SK-N-SH (cell line): Measurements from ENCODE around the gene DYNLRB1. TPM values are rescaled to one million over a fixed set of nuclear protein-coding genes. Genes with fewer than 3 reads are reported as not detected.
A peak's percentile ranks its signal among the peaks of the same experiment; 100 is the strongest.

Source experiments
- CTCF ChIA-PET: fragments of 300-600, 350-600 bp; formaldehyde crosslinking; extraction: SDS; loops from one replicate; lab custom pipeline; 2021; lab: Yijun Ruan, JAX
- POLR2A ChIA-PET: fragments of 350-600 bp; sonication (Branson Sonifier 250); formaldehyde crosslinking; extraction: SDS; loops from one replicate; lab custom pipeline; 2020; ENCODE audit warnings: antibody characterized with exemption, inconsistent platforms; lab: Yijun Ruan, JAX
- DNase-seq: peaks from one replicate; pipeline ENCODE4 v3.0.0; 2012
- H2AFZ ChIP-seq: fragments of 200-600 bp; sonication (generic); 2 replicates; pipeline ENCODE4 v1.8.1; 2016; ENCODE audit warnings: antibody characterized with exemption, mild to moderate bottlenecking, low read depth
- H3F3A ChIP-seq: fragments of 200-600 bp; sonication (generic); replicated peaks from 2 replicates; pipeline ENCODE3; 2016; ENCODE audit warnings: antibody characterized with exemption, mild to moderate bottlenecking; ENCODE audit not compliant: insufficient read depth
- H3K27ac ChIP-seq, 2 experiments: fragments of 200-500 bp in 1 of 2; fragments of 200-600 bp in 1 of 2; sonication (Bioruptor generic) in 1 of 2; sonication (generic), shearing (Covaris generic) in 1 of 2; 2 replicates each; pipeline versions ENCODE4 v1.5.1 to v1.6.1; 2014 to 2016; ENCODE audit warnings: low read depth in 2 of 2, inconsistent platforms in 1 of 2, low read length in 1 of 2, mild to moderate bottlenecking in 1 of 2, mixed read lengths in 1 of 2
- H3K27me3 ChIP-seq: fragments of 200-600 bp; sonication (generic), shearing (Covaris generic); 2 replicates; pipeline ENCODE4 v1.6.1; 2016; ENCODE audit warnings: mixed run types; ENCODE audit not compliant: insufficient read depth
- H3K36me3 ChIP-seq, 2 experiments: fragments of 200-500 bp in 1 of 2; fragments of 200-600 bp in 1 of 2; sonication (Bioruptor generic) in 1 of 2; sonication (generic) in 1 of 2; replicated peaks in 1 of 2; 2 replicates each; pipeline versions ENCODE3 to v1.5.1; 2014 to 2016; ENCODE audit warnings: low read length in 1 of 2, mild to moderate bottlenecking in 1 of 2; ENCODE audit not compliant: insufficient read depth in 2 of 2, control insufficient read depth in 1 of 2
- H3K4me1 ChIP-seq, 2 experiments: fragments of 200-500 bp in 1 of 2; fragments of 200-600 bp in 1 of 2; sonication (Bioruptor generic) in 1 of 2; sonication (generic), shearing (Covaris generic) in 1 of 2; 2 replicates each; pipeline versions ENCODE4 v1.5.1 to v1.6.1; 2014 to 2016; ENCODE audit warnings: low read depth in 1 of 2, low read length in 1 of 2, mixed run types in 1 of 2; ENCODE audit not compliant: insufficient read depth in 2 of 2, control insufficient read depth in 1 of 2
- H3K4me2 ChIP-seq: fragments of 200-600 bp; sonication (generic), shearing (Covaris generic); 2 replicates; pipeline ENCODE4 v1.6.1; 2017; ENCODE audit warnings: mixed run types
- H3K4me3 ChIP-seq, 2 experiments: fragments of 200-500 bp in 1 of 2; fragments of 200-600 bp in 1 of 2; sonication (Bioruptor generic) in 1 of 2; sonication (generic), shearing (Covaris generic) in 1 of 2; 2 replicates each; pipeline versions ENCODE4 v1.5.1 to v1.8.1; 2014 to 2016; ENCODE audit warnings: low read depth in 2 of 2, inconsistent platforms in 1 of 2, low read length in 1 of 2, mild to moderate bottlenecking in 1 of 2, mixed read lengths in 1 of 2, moderate library complexity in 1 of 2
- H3K79me2 ChIP-seq: fragments of 200-600 bp; sonication (generic); 2 replicates; pipeline ENCODE4 v1.8.1; 2017; ENCODE audit warnings: mild to moderate bottlenecking; ENCODE audit not compliant: insufficient read depth
- H3K9ac ChIP-seq: fragments of 200-600 bp; sonication (generic); 2 replicates; pipeline ENCODE4 v1.6.1; 2017; ENCODE audit warnings: mixed run types
- H3K9me2 ChIP-seq: fragments of 200-600 bp; sonication (generic); 2 replicates; pipeline ENCODE4 v1.6.1; 2017; ENCODE audit warnings: mixed run types
- H3K9me3 ChIP-seq: fragments of 200-600 bp; sonication (generic); 2 replicates; pipeline ENCODE4 v1.6.1; 2017; ENCODE audit warnings: mixed run types, mild to moderate bottlenecking, moderate library complexity
- H4K20me1 ChIP-seq: fragments of 200-600 bp; sonication (generic); 2 replicates; pipeline ENCODE4 v1.6.1; 2017; ENCODE audit warnings: mild to moderate bottlenecking, mixed run types; ENCODE audit not compliant: insufficient read depth
- ELF1 ChIP-seq: IDR thresholded peaks from 2 replicates; pipeline ENCODE4 v1.4.0; 2012
- EP300 ChIP-seq, 2 experiments: IDR thresholded peaks; 2 replicates each; pipeline versions ENCODE4 v1.4.0 to v1.6.1; 2012; ENCODE audit warnings: borderline replicate concordance in 1 of 2, low read depth in 1 of 2, low read length in 1 of 2
- FOSL2 ChIP-seq: IDR thresholded peaks from 2 replicates; pipeline ENCODE4 v1.4.0; 2012; ENCODE audit warnings: low read depth, mild to moderate bottlenecking, moderate library complexity, borderline replicate concordance
- FOXM1 ChIP-seq: IDR thresholded peaks from 2 replicates; pipeline ENCODE4 v1.4.0; 2012; ENCODE audit warnings: low read depth, mild to moderate bottlenecking
- JUND ChIP-seq: IDR thresholded peaks from 2 replicates; pipeline ENCODE4 v1.4.0; 2012
- MXI1 ChIP-seq: IDR thresholded peaks from 2 replicates; pipeline ENCODE4 v1.6.1; 2012; ENCODE audit warnings: mild to moderate bottlenecking, low read depth, low read length, improper control_type of control experiment
- NFIC ChIP-seq: IDR thresholded peaks from 2 replicates; pipeline ENCODE4 v1.4.0; 2012; ENCODE audit warnings: borderline replicate concordance
- NRF1 ChIP-seq: IDR thresholded peaks from 2 replicates; pipeline ENCODE4 v1.6.1; 2012; ENCODE audit warnings: low read depth, mild to moderate bottlenecking, low read length
- USF1 ChIP-seq: IDR thresholded peaks from 2 replicates; pipeline ENCODE4 v1.4.0; 2012; ENCODE audit warnings: low read depth, borderline replicate concordance
- WGBS: methylation state at CpG from one replicate; pipeline ENCODE4 v1.1.6; 2017; ENCODE audit warnings: low lambda C conversion rate; 5-methylcytosine and 5-hydroxymethylcytosine counted together
- polyA plus RNA-seq, 3 experiments: library from polyadenylated mRNA; depleted of rRNA; stranded (reverse); fragments of >200 nt; gene quantifications; 2 replicates each; pipeline ENCODE4 v1.2.3, GENCODE V29; 2012

The DYNLRB1 gene
- polyA plus RNA-seq, 1 of the 3 experiments (the other 2 are of a cell fraction) = 402 TPM

GRCh38 chr20:34516247-34517113, at the start of gene DYNLRB1 (continued):
- TF ChIP-seq EP300 (IDR thresholded peaks at IDR 0.05; ENCODE audit: borderline replicate concordance in 1 of 2, low read depth in 1 of 2, low read length in 1 of 2) = no peak
- TF ChIP-seq NFIC = peak; percentile 14; the same call in 1 of the 2 replicates
- no peak for TF ChIP-seq USF1

- ChIA-PET POLR2A (interaction anchor here (0.6 kb wide), 2 partner anchors 10 to 274 kb away, joined by 3 read pairs; no protein-coding TSS in a partner anchor), CTCF (interaction anchor here (1.1 to 8.6 kb wide), 3 partner anchors 9 to 156 kb away, joined by 3 to 101 read pairs (median 4); no protein-coding TSS in a partner anchor)
- TF ChIP-seq JUND (no peak), ELF1 (no peak), MXI1 (no peak), NRF1 (no peak)
- Histone ChIP-seq H3K27ac (no peak overlapping the region), H3K9me2 (no peaks in the 10 kb centered on the region), H4K20me1 (peaks cover 4% of the 10 kb centered on the region; the same call in 1 of the 2 replicates), H3K4me1 (peaks cover 0 to 7% of the 10 kb centered on the region in 2 experiments; a peak in 2 of 4 replicates), H3K36me3 (peaks cover 22 to 71% of the 10 kb centered on the region in 2 experiments), H3K4me2 (no peak overlapping the region), H3K9ac (no peak overlapping the region), H3F3A (peaks cover 31% of the 10 kb centered on the region), H2AFZ (no peak overlapping the region), H3K9me3 (no peaks in the 10 kb centered on the region), H3K4me3 (no peak overlapping the region), H3K79me2 (peaks cover 36% of the 10 kb centered on the region), H3K27me3 (no peaks in the 10 kb centered on the region)
- no peak for DNase-seq
- WGBS = 83% methylated on average over 1 of the region's 1 CpG
Measured at GRCh38 chr20:34468951-34469350, 47.3 kb upstream of the DYNLRB1 start.

- Histone ChIP-seq H3K4me1 (peaks cover 0 to 7% of the 10 kb centered on the region in 2 experiments; a peak in 2 of 4 replicates), H3K9me2 (no peaks in the 10 kb centered on the region)
- TF ChIP-seq FOSL2 = peak; percentile 38; the same call in 1 of the 2 replicates
- TF ChIP-seq FOXM1 = no peak
- TF ChIP-seq, all 33 proteins: peak for 1
- Histone ChIP-seq H3K4me2 (no peak overlapping the region), H3K27me3 (no peaks in the 10 kb centered on the region), H3K4me3 (no peak overlapping the region), H3K27ac (peak overlapping the region in 1 of 2 experiments; percentile 36; a peak in 2 of 4 replicates), H3K79me2 (peaks cover 13% of the 10 kb centered on the region; the same call in 1 of the 2 replicates), H3K9ac (no peak overlapping the region), H3K9me3 (no peaks in the 10 kb centered on the region), H4K20me1 (peaks cover 4% of the 10 kb centered on the region; the same call in 1 of the 2 replicates), H3F3A (peaks cover 23% of the 10 kb centered on the region), H2AFZ (no peak overlapping the region), H3K36me3 (peaks cover 28 to 48% of the 10 kb centered on the region in 2 experiments)
- ChIA-PET CTCF (interaction anchor here (0.8 to 8.6 kb wide), 4 partner anchors 14 to 160 kb away, joined by 3 to 101 read pairs (median 3); no protein-coding TSS in a partner anchor), POLR2A (no interaction called here)
- DNase-seq = no peak
- 86% methylated on average over 6 of the region's 6 CpGs for WGBS
Measured at GRCh38 chr20:34472246-34472925, 43.8 kb upstream of the DYNLRB1 start.
